ENCODE results near the gene NDUFAF2. TPM values are rescaled to one million over a fixed set of nuclear protein-coding genes. Genes with fewer than 3 reads are reported as not detected.

NDUFAF2 gene
- total RNA-seq, 2 donors from 2014 or later: 20.9 to 36.0 TPM

- TF ChIP-seq CTCF (IDR thresholded peaks at IDR 0.05): no peak
- DNase-seq: no peak
- intact Hi-C loops (cut with DNase I): no loop called here
- H3K36me3 ChIP-seq: no peaks in the 10 kb centered on the region
- no peaks in the 10 kb centered on the region for H3K9me3 ChIP-seq
- H3K9ac ChIP-seq (ENCODE audit: low read depth in 2 of 2, low read length in 2 of 2): no peak overlapping the region
- H3K27me3 ChIP-seq: no peaks in the 10 kb centered on the region
- H3K4me1 ChIP-seq: no peaks in the 10 kb centered on the region
- no peak overlapping the region for H3K4me3 ChIP-seq
- no peak overlapping the region for H3K27ac ChIP-seq
Measured at GRCh38 chr5:60927450-60927849, 17.6 kb upstream of the NDUFAF2 start.

GRCh38 chr5:60929024-60929423 is 16.0 kb upstream of the NDUFAF2 start:
- peak; percentile 14 for TF ChIP-seq CTCF (IDR thresholded peaks at IDR 0.05)
- Histone ChIP-seq H3K4me3 (no peak overlapping the region), H3K4me1 (no peaks in the 10 kb centered on the region), H3K27me3 (no peaks in the 10 kb centered on the region), H3K27ac (no peak overlapping the region), H3K36me3 (no peaks in the 10 kb centered on the region), H3K9ac (ENCODE audit: low read depth in 2 of 2, low read length in 2 of 2) (no peak overlapping the region), H3K9me3 (no peaks in the 10 kb centered on the region)
- intact Hi-C loops (cut with DNase I): no loop called here
- DNase-seq: no peak

DNA sequence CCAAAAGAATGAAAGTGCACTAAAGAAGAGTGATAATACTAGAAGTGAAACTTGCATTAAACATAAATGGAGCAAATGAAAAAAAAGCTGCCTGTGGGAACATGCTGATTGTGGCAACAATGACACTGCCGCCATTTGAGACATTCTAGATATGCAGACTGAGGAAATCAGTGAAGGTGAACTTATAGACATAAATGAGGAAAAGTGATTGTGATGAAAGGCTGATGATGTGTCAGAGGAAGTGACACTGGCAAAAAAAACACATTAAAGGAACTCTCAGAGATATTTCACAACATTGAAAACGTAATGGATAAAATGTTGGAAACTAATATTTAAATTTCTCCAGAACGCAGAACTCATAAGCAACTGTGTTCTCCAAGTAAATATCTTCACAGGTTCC is 1.4 kb upstream of the NDUFAF2 start:
- no peak for DNase-seq
- Histone ChIP-seq H3K27ac (no peak overlapping the region), H3K36me3 (no peaks in the 10 kb centered on the region), H3K27me3 (no peaks in the 10 kb centered on the region), H3K9me3 (no peaks in the 10 kb centered on the region), H3K9ac (ENCODE audit: low read depth in 2 of 2, low read length in 2 of 2) (no peak overlapping the region), H3K4me3 (no peak overlapping the region), H3K4me1 (no peaks in the 10 kb centered on the region)
- no peak for TF ChIP-seq CTCF (IDR thresholded peaks at IDR 0.05)
- intact Hi-C loops (cut with DNase I): loop anchor here (10.0 kb wide), 1 partner anchor 249 kb away; no protein-coding TSS in a partner anchor

- no peaks in the 10 kb centered on the region for H3K27me3 ChIP-seq
- H3K9me3 ChIP-seq: no peaks in the 10 kb centered on the region
- TF ChIP-seq CTCF (IDR thresholded peaks at IDR 0.05): no peak
- intact Hi-C loops (cut with DNase I): loop anchor here (10.0 kb wide), 1 partner anchor 251 kb away; no protein-coding TSS in a partner anchor
- peak; percentile 57 for DNase-seq
- peak overlapping the region; percentile 75 to 76 for H3K9ac ChIP-seq (ENCODE audit: low read depth in 2 of 2, low read length in 2 of 2)
- H3K27ac ChIP-seq: peak overlapping the region; percentile 63
- no peaks in the 10 kb centered on the region for H3K4me1 ChIP-seq
- H3K36me3 ChIP-seq: no peaks in the 10 kb centered on the region
- H3K4me3 ChIP-seq: peak overlapping the region; percentile 74
Measured at GRCh38 chr5:60945813-60946187, 795 bp downstream of the NDUFAF2 start.

- Histone ChIP-seq H3K27ac (no peak overlapping the region), H3K9me3 (no peaks in the 10 kb centered on the region), H3K9ac (ENCODE audit: low read depth in 2 of 2, low read length in 2 of 2) (no peak overlapping the region), H3K4me3 (no peak overlapping the region), H3K27me3 (no peaks in the 10 kb centered on the region), H3K4me1 (no peaks in the 10 kb centered on the region), H3K36me3 (no peaks in the 10 kb centered on the region)
- DNase-seq: no peak
- intact Hi-C loops (cut with DNase I): loop anchor here (10.0 kb wide), 1 partner anchor 254 kb away; no protein-coding TSS in a partner anchor
- no peak for TF ChIP-seq CTCF (IDR thresholded peaks at IDR 0.05)
Measured at GRCh38 chr5:60948738-60949137, 3.7 kb downstream of the NDUFAF2 start.

Measured in colonic mucosa (tissue), 4 donors.